GM19463 (cell line): ENCODE data around the gene NRG2.

Experiments
- ATAC-seq: cut with Tn5 transposase; IDR thresholded peaks from one replicate; pipeline ENCODE4 v1.9.1; 2021; ENCODE audit warnings: mild to moderate bottlenecking, moderate library complexity; ENCODE audit not compliant: unreplicated experiment

Gene NRG2

DNA sequence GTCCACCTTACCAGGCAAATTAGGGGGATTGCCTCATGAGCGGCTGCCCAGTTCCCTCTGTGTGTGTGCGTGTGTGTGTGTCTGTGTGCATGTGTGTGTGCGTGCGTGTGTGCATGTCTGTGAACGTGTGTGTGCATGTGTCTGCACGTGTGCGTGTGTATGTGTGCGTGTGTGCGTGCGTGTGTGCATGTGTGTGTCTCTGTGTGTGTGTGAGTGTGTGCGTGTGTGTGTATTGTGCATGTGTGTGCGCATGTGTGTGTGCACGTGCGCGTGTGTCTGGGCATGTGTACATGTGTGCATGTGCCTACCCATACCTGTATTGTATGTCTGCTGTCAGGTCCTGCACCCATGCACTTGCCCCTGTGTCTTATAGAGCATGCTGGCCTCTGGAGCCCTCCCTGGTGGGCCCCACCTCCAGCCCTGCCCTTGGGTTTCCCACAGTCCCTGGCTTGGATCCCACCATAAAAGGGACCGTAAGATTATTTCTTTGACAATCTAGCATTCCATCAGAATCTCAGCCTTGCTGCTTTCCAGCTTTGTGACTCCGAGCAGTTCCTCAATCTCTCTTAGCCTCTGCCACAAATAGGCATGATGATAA, 238.2 kb downstream of the NRG2 start:
- ATAC-seq, result no peak

DNA sequence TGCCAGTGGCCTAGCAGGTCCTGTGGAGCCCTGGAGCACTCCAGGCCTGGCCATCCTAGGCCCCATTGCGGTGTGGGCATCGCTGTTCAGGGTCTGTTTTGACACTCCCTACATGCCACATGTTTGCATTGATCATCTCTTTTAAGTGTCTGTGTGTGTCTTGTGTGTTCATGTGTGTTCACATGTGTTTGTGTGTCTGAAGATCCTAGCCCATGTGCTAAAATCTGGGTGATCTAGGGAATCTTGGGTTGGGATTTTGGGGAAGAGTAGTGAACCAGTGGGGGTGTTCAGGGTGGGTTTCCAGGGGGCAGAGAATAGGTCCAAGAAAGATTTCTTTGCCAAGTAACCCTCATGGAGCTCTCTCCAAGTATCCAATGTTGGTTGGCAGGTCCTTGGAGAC, 239.1 kb downstream of the NRG2 start:
- no peak for ATAC-seq

DNA sequence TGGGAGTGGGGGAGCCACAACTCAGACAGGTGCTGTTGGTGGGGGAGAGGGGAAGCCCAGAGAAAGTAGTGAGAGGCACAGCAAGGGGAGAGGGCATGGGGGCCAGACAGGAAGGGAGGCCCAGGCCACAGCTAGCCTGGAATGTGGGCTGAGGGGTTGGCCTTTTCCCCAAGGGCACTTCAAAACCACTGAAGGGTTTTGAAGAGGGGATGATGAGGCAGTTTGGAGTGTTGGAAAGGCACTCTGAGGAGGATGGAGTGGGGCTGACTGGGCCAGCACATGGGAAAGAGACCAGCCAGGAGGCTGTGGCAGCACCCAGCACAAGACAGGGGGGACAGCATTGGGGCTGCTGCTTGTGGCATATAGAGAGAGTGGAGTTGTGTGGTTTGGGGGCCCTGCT, 243.7 kb downstream of the NRG2 start:
- no peak for ATAC-seq

DNA sequence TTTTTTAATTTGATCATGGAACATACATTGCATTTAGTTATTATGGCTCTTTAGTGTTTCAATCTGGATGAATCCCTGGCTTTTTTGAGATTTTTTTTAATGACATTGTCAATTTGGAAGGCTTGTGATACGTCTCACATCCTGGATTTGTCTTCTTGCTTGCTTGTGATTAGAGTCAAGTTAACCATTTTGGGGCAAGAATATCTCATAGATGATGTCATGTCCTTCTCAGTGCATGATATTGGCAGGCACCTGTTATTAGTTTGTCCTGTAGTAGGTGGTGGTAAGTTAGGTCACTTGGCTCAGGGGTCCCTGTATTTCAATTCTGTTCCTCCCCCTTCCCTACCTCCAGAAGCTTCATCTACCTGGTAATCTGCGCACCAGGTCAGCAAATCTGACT, 244.2 kb downstream of the NRG2 start:
- ATAC-seq, result no peak

DNA sequence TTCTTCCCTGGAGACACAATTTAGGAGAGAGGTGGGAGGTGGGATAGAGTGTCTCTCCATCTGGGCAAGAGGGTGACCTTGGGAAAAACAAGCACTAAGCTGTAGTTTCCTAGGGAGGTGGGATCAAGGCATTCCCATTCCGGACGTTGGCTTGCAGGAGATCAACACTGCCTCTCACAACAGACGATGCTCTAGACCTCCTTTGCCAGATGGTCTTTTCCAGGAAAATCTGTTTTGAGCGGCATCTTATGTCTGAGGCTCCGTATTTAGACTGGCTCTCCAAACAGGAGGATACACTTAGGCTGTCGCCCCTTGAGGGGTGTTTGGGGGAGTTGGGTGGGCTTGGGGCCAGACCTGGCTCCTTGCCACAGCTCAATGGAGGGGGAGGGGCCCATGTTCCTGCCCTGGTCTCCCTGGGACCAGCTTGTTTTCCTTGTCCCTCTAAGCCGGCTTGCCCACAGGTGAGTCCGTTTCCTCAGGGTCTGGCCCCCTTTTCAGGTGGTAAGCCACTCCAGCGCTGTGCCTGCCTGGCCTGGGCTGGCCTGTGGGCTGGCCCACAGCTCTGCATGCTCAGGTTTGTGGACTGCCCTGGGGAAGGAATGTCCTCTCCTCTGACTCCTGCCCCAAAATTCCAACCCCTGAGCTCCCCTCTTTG, 245.1 kb downstream of the NRG2 start:
- ATAC-seq, result no peak

DNA sequence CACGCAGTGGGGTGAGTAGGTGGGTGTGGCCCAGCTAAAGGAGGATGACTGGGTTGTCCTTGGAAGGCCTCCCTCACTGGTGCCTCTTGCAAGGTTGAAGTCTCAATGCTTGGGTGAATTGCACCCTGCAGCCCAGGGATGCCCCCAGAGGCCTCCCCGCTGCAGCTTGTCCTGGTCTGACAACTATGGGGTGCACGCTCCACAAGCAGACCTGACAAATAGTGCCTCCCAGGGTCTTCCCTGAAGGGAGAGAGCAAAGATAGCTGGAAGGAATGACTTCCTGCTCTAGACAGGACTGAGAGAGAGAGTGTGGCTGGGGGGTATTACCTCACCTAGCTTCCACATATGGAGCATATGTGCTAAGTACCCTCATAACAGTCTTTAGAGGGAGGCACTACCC, 245.8 kb downstream of the NRG2 start:
- no peak for ATAC-seq
